HL-60 (cell line): ENCODE results near the gene AKR1D1.

Source experiments
- CTCF ChIP-seq: IDR thresholded peaks from one replicate; pipeline ENCODE4 v1.5.1; 2011; ENCODE audit warnings: low read length, control low read depth, inconsistent platforms; ENCODE audit not compliant: insufficient read depth
- GABPA ChIP-seq: IDR thresholded peaks from 2 replicates; pipeline ENCODE4 v1.6.1; 2012; ENCODE audit warnings: low read depth
- POLR2AphosphoS5 ChIP-seq: IDR thresholded peaks from 2 replicates; pipeline ENCODE4 v1.6.1; 2012; ENCODE audit warnings: low read depth
- REST ChIP-seq: IDR thresholded peaks from 2 replicates; pipeline ENCODE4 v1.6.1; 2012; ENCODE audit warnings: low read depth; ENCODE audit not compliant: insufficient replicate concordance
- SPI1 ChIP-seq: IDR thresholded peaks from 2 replicates; pipeline ENCODE4 v1.6.1; 2012; ENCODE audit warnings: low read depth, mild to moderate bottlenecking, borderline replicate concordance

GRCh38 chr7:138129551-138130165, 53.4 kb downstream of the AKR1D1 start:
- TF ChIP-seq CTCF = no peak
- no peak for TF ChIP-seq POLR2AphosphoS5
- TF ChIP-seq SPI1 = no peak
- TF ChIP-seq REST = no peak
- no peak for TF ChIP-seq GABPA
